GM18867 (cell line): ENCODE results near the gene ZNF71.

ENCODE experiments used
- ATAC-seq: cut with Tn5 transposase; IDR thresholded peaks from one replicate; pipeline ENCODE4 v1.9.1; 2021; ENCODE audit warnings: mild to moderate bottlenecking, moderate library complexity; ENCODE audit not compliant: unreplicated experiment

The ZNF71 gene

GRCh38 chr19:56594783-56595547, at the start of gene ZNF71:
TSS of gene ZNF71 (plus strand) at chr19:56595302. CDS start at chr19:56601559, 6,257 bp downstream.
- peak; percentile 94 for ATAC-seq

- ATAC-seq: no peak
Measured at GRCh38 chr19:56547535-56547934, 47.6 kb upstream of the ZNF71 start.

- ATAC-seq: no peak
Measured at GRCh38 chr19:56554272-56554869, 40.7 kb upstream of the ZNF71 start.

- no peak for ATAC-seq
Measured at GRCh38 chr19:56562766-56563165, 32.3 kb upstream of the ZNF71 start.

GRCh38 chr19:56566904-56567273, 28.2 kb upstream of the ZNF71 start:
- ATAC-seq: peak; percentile 30

GRCh38 chr19:56567274-56568120, 27.6 kb upstream of the ZNF71 start, which contains the start of gene ZNF470:
TSS of gene ZNF470 (plus strand) at chr19:56567468. CDS start at chr19:56570312, 2,844 bp downstream.
- peak; percentile 95 for ATAC-seq

GRCh38 chr19:56572589-56572988, 22.5 kb upstream of the ZNF71 start:
- no peak for ATAC-seq

- no peak for ATAC-seq
Measured at GRCh38 chr19:56573914-56574313, 21.2 kb upstream of the ZNF71 start.

- no peak for ATAC-seq
Measured at GRCh38 chr19:56577719-56578602, 17.1 kb upstream of the ZNF71 start.

GRCh38 chr19:56594446-56594782, 688 bp upstream of the ZNF71 start:
- ATAC-seq: no peak

- ATAC-seq: peak; percentile 22
Measured at GRCh38 chr19:56595548-56595899, 422 bp downstream of the ZNF71 start.

GRCh38 chr19:56596676-56597075, 1.6 kb downstream of the ZNF71 start:
- ATAC-seq: no peak

GRCh38 chr19:56597696-56598095, 2.6 kb downstream of the ZNF71 start:
- ATAC-seq: no peak

- ATAC-seq: no peak
Measured at GRCh38 chr19:56601375-56601774, 6.3 kb downstream of the ZNF71 start.

- ATAC-seq: no peak
Measured at GRCh38 chr19:56603829-56604228, 8.7 kb downstream of the ZNF71 start.

- no peak for ATAC-seq
Measured at GRCh38 chr19:56608274-56608964, 13.3 kb downstream of the ZNF71 start.

GRCh38 chr19:56611288-56611687, 16.2 kb downstream of the ZNF71 start:
- no peak for ATAC-seq

- no peak for ATAC-seq
Measured at GRCh38 chr19:56612737-56613136, 17.6 kb downstream of the ZNF71 start.

GRCh38 chr19:56613639-56614038, 18.5 kb downstream of the ZNF71 start:
- no peak for ATAC-seq

GRCh38 chr19:56617531-56617930, 22.4 kb downstream of the ZNF71 start:
- ATAC-seq: no peak
